ENCODE measurements around the gene SSC5D. TPM values are rescaled to one million over a fixed set of nuclear protein-coding genes. Genes with fewer than 3 reads are reported as not detected.

Gene SSC5D
- total RNA-seq, 1 experiment from 2014 or later = 1.5 TPM

DNA sequence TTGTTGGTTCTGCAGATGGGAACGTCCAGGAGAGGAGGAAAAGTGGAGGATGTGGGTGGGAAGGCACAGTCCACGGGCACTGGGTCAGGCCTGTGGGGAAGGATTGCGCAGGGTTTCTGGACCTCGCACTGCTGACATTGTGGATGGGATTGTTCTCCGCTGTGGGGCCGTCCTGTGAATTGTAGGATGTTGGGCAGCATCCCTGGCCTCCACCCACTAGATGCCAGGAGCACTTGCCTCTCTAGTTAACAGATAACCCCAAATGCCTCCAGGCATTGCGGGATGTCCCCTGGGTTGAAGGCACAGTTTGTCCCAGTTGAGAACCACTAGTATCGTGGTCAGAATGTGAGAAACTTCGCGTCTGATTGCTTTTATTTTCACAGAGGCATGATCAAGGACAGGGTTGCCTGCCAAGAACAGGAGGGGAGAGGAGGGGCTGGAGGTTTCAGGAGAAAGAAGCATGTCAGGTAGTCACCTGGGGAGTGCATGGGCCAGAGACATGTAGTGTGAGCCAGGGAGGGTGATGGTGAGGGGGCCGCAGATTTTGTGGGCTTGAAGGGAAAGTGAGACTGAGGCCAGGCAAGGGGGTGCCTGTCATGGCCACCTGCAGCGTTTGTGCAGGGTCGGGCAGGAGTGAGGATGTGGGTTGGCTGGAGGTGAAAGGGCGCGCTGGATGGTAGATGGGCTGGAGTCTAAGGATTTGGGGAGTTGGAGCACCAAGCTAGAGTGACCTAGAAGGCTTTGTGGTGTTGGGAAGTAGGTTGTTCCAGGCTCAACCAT, 8.6 kb upstream of the SSC5D start:
- no TSS peak for BruUV-seq (replicated peaks)
- no peak overlapping the region for H3K4me3 ChIP-seq (replicated peaks in 1 of 2; ENCODE audit: low read depth in 1 of 2, low read length in 2 of 2)
- no peaks in the 10 kb centered on the region for H4K20me1 ChIP-seq (ENCODE audit: insufficient read depth)
- H3K4me2 ChIP-seq (ENCODE audit: low read length) = no peak overlapping the region
- DNase-seq (ENCODE audit: low read depth, low spot score) (no peak), ATAC-seq (no peak)
- no peak overlapping the region for H3K27ac ChIP-seq (ENCODE audit: low read depth, low read length)
- ChIA-PET RAD21 (ENCODE audit: low non-redundant PET in 1 of 2, low total read pairs in 2 of 2, uncharacterized antibody in 2 of 2, unreplicated experiment in 2 of 2) (no interaction called here), POLR2A (interaction anchor here (0.7 to 1.0 kb wide), 2 partner anchors 12 to 409 kb away, joined by 3 read pairs; no protein-coding TSS in a partner anchor), CTCF (interaction anchor here (1.5 kb wide), 1 partner anchor 24 kb away, joined by 3 read pairs; no protein-coding TSS in a partner anchor)
- H3K4me1 ChIP-seq (ENCODE audit: control insufficient read depth in 1 of 2, insufficient read depth in 2 of 2, low read length in 2 of 2) = peaks cover 25 to 35% of the 10 kb centered on the region in 2 experiments
- intact Hi-C loops (cut with micrococcal nuclease) = no loop called here
- TF ChIP-seq ATF3 (IDR thresholded peaks at IDR 0.05) (no peak), EGR1 (IDR thresholded peaks at IDR 0.05; ENCODE audit: low read depth) (no peak), EZH2 (IDR thresholded peaks at IDR 0.05) (no peak), POLR2AphosphoS5 (IDR thresholded peaks at IDR 0.05; ENCODE audit: low read depth, low read length) (no peak), SRF (IDR thresholded peaks at IDR 0.05; ENCODE audit: low read depth) (no peak), POLR2A (IDR thresholded peaks at IDR 0.05; ENCODE audit: borderline replicate concordance, extremely low read depth, insufficient read depth, insufficient read length) (no peak), EZH2phosphoT487 (IDR thresholded peaks at IDR 0.05; ENCODE audit: borderline replicate concordance) (no peak)
- H3K9ac ChIP-seq (ENCODE audit: low read length) = no peak overlapping the region
- H3K36me3 ChIP-seq (ENCODE audit: control insufficient read depth in 1 of 2, insufficient read depth in 2 of 2, low read length in 2 of 2) = no peaks in the 10 kb centered on the region
- no peaks in the 10 kb centered on the region for H3K9me3 ChIP-seq (ENCODE audit: control insufficient read depth in 1 of 2, insufficient read depth in 1 of 2, low read depth in 1 of 2, low read length in 2 of 2)
- H3K9me2 ChIP-seq (ENCODE audit: insufficient read depth) = no peaks in the 10 kb centered on the region
- peaks cover 19% of the 10 kb centered on the region for H3K79me2 ChIP-seq (ENCODE audit: insufficient read depth, low read length)
- no peak overlapping the region for H2AFZ ChIP-seq (ENCODE audit: low read depth, low read length, poor library complexity, severe bottlenecking)
- H3K27me3 ChIP-seq (ENCODE audit: insufficient read depth, low read length) = no peaks in the 10 kb centered on the region

DNA sequence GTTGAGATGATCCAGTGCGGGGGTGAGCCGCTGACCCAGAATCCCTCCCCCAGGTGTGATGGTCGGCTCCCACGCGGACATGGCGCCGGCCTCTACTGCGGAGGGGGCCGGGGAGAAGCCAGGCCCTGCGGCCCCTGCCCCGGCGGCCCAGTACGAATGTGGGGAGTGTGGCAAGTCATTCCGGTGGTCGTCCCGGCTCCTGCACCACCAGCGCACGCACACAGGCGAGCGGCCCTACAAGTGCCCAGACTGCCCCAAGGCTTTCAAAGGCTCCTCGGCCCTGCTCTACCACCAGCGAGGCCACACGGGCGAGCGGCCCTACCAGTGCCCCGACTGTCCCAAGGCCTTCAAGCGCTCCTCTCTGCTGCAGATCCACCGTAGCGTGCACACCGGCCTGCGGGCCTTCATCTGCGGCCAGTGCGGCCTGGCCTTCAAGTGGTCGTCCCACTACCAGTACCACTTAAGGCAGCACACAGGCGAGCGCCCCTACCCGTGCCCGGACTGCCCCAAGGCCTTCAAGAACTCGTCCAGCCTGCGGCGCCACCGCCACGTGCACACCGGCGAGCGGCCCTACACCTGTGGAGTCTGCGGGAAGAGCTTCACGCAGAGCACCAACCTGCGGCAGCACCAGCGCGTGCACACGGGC, 7.0 kb upstream of the SSC5D start:
- H3K27ac ChIP-seq (ENCODE audit: low read depth, low read length) = no peak overlapping the region
- CTCF ChIA-PET = no interaction called here
- DNase-seq (ENCODE audit: low read depth, low spot score) (no peak), ATAC-seq (no peak)
- peaks cover 26% of the 10 kb centered on the region for H3K79me2 ChIP-seq (ENCODE audit: insufficient read depth, low read length)
- H3K9me2 ChIP-seq (ENCODE audit: insufficient read depth) = no peaks in the 10 kb centered on the region
- H3K4me2 ChIP-seq (ENCODE audit: low read length) = no peak overlapping the region
- TF ChIP-seq ZFX (IDR thresholded peaks at IDR 0.05) (no peak), MAX (IDR thresholded peaks at IDR 0.05) (no peak), EZH2phosphoT487 (IDR thresholded peaks at IDR 0.05; ENCODE audit: borderline replicate concordance) (no peak), ZBTB33 (IDR thresholded peaks at IDR 0.05; ENCODE audit: extremely low read depth, insufficient replicate concordance, low read length) (no peak), POLR2A (IDR thresholded peaks at IDR 0.05; ENCODE audit: borderline replicate concordance, extremely low read depth, insufficient read depth, insufficient read length) (no peak), ELF1 (IDR thresholded peaks at IDR 0.05; ENCODE audit: borderline replicate concordance, low read depth) (no peak), TCF7L2 (IDR thresholded peaks at IDR 0.05; ENCODE audit: borderline replicate concordance, extremely low read depth, insufficient read depth, insufficient read length) (no peak), CEBPB (IDR thresholded peaks at IDR 0.05; ENCODE audit: low read depth) (no peak), POLR2AphosphoS5 (IDR thresholded peaks at IDR 0.05; ENCODE audit: low read depth, low read length) (no peak), SRF (IDR thresholded peaks at IDR 0.05; ENCODE audit: low read depth) (no peak), SIN3A (IDR thresholded peaks at IDR 0.05; ENCODE audit: low read depth) (no peak), EGR1 (IDR thresholded peaks at IDR 0.05; ENCODE audit: low read depth) (no peak), RAD21 (IDR thresholded peaks at IDR 0.05; ENCODE audit: low read depth) (no peak), ZNF274 (IDR thresholded peaks at IDR 0.05; ENCODE audit: low read depth, low read length) (no peak), YY1 (IDR thresholded peaks at IDR 0.05; ENCODE audit: extremely low read depth, insufficient replicate concordance, low read depth, low read length) (no peak)
- POLR2A ChIA-PET = no interaction called here
- no peaks in the 10 kb centered on the region for H3K27me3 ChIP-seq (ENCODE audit: insufficient read depth, low read length)
- no TSS peak for BruUV-seq (replicated peaks)
- peaks cover 19 to 31% of the 10 kb centered on the region in 2 experiments for H3K4me1 ChIP-seq (ENCODE audit: control insufficient read depth in 1 of 2, insufficient read depth in 2 of 2, low read length in 2 of 2)
- no peaks in the 10 kb centered on the region for H4K20me1 ChIP-seq (ENCODE audit: insufficient read depth)
- no peak overlapping the region for H2AFZ ChIP-seq (ENCODE audit: low read depth, low read length, poor library complexity, severe bottlenecking)
- intact Hi-C loops (cut with micrococcal nuclease) = no loop called here
- RAD21 ChIA-PET (ENCODE audit: low non-redundant PET in 1 of 2, low total read pairs in 2 of 2, uncharacterized antibody in 2 of 2, unreplicated experiment in 2 of 2) = no interaction called here
- no peaks in the 10 kb centered on the region for H3K36me3 ChIP-seq (ENCODE audit: control insufficient read depth in 1 of 2, insufficient read depth in 2 of 2, low read length in 2 of 2)
- H3K4me3 ChIP-seq (replicated peaks in 1 of 2; ENCODE audit: low read depth in 1 of 2, low read length in 2 of 2) = no peak overlapping the region
- H3K9ac ChIP-seq (ENCODE audit: low read length) = no peak overlapping the region
- no peaks in the 10 kb centered on the region for H3K9me3 ChIP-seq (ENCODE audit: control insufficient read depth in 1 of 2, insufficient read depth in 1 of 2, low read depth in 1 of 2, low read length in 2 of 2)
